Stimulated activated CD8-positive, alpha-beta memory T cell treated with anti-CD3 and anti-CD28 coated beads, Interleukin-7, amount 100 ng/mL, for 48 hours (primary cell): ENCODE measurements around the gene SLC44A1.

Experiments
- DNase-seq, 2 donors: peaks; one replicate each; pipeline ENCODE4 v3.0.0-alpha.2; 2020; ENCODE audit warnings: low read depth in 1 of 2; ENCODE audit errors: extremely low read depth in 1 of 2

Gene SLC44A1

DNA sequence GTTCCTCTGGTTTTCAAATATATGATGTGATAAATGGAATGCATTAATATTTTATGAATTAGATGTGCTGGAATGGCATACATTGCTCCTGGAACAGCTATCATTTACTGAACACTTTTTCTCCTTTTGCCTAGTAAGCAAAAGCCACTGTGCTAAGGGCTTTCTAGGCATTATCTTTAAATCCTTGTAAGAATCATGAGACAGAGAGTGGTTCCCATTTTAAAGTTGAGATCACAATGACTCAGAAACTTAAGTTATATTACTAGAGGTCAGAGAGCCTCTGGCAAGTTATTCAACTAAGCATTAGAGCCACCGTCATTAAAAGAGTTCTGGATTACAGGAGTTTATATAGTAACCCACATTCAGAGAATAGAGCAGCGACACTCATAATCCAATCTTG lies 176.7 kb downstream of the SLC44A1 start:
- no peak for DNase-seq

GRCh38 chr9:105421864-105422263 lies 177.4 kb downstream of the SLC44A1 start:
- no peak for DNase-seq

DNA sequence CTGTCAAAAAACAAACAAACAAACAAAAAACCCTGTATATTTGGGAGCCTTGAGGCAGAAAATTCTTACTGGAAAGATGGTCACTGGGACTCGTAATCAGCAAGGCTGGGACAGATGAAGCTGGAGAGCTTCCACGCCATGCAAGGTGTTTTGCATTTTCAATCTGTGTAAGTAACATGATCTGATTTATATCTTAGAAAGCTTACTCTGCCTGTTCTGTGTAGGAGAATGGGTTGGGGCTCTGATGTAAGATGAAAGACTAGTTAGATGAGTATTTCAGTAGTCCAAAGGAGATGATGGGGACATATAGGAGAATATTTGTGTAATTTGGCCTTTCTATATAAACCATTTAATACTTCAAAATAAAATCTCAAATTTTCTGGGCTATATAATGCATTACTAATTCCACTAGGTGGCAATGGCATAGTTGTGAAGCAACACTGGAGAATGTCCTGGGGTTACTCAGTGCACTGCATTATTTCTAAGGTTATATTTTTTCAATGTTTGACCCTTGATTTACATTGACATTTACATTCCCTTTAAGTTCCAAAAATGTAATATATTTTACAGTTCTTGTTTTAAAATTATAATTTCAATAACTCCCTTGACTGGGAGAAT lies 181.5 kb downstream of the SLC44A1 start:
- DNase-seq: no peak

DNA sequence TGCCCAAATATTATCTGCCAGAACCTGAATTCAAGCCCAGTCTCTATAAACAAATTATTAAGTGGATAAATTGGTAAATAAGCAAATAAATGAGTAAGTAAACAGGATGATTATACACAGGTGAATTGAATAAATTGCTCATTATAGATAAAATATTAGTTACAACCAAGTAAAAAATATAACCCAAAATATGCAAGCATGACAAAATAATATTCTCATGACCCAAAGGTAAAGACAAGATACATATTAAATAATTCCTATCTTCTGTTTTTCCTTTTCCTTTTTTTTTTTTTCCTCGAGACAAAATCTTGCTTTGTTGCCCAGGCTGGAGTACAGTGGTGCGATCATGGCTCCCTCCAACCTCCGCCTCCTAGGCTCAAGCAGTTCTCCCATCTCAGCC lies 182.2 kb downstream of the SLC44A1 start:
- no peak for DNase-seq

DNA sequence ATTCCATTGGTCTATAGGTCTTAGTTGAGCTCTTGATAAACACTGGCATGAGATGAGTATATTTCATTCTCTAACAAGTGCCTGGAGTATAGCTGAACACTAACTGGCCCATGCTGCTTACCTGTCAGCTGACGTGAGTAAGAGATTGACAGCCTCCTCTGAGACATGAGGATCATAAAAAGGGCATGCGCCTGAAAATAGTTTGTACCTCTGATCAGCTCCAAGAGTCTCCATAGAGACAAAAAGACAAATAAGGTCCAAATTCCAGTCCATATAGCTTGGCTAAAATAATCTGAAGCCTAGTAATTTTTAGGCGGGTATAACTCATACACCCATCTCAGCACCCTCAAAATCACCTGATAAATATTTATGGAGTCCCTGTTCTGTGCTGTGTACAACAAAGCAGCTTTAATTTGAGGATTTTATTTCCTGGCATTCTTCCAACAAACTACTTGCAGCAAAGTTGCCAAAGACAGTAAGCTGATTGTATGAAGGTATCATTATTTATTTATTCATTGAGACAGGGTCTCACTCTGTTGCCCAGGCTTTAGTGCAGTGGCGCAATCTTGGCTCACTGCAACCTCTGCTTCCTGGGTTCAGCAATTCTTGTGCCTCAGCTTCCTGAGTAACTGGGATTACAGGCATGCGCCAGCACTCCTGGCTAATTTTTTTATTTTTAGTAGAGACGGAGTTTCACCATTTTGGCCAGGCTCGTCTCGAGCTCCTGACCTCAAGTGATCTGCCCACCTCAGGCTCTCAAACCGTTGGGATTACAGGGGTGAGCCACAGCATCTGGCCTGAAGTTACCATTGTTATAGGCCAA lies 187.2 kb downstream of the SLC44A1 start:
- no peak for DNase-seq

- DNase-seq: no peak
Observed at GRCh38 chr9:105432247-105432842, 187.9 kb downstream of the SLC44A1 start.

GRCh38 chr9:105435453-105435852 lies 191.0 kb downstream of the SLC44A1 start:
- DNase-seq: no peak

- no peak for DNase-seq
Observed at GRCh38 chr9:105436783-105437182, 192.3 kb downstream of the SLC44A1 start.

DNA sequence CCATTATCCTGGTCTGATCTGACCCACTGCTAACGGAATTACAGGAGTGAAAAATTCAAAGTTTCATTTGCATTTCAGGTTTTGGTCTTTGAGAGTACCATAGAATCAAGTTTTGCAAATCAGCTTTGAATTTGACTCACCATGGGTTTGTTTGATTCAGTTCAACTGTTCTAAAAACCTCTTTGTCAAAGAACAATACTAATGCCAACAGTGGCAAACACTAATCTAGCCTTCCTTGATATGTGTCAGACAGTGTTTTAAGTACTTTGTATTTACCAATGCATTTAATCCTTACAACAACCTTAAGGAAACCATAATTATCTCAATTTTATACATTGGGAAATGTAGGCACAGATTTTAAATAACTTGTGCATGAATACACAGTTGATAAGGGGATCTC lies 193.3 kb downstream of the SLC44A1 start:
- DNase-seq: no peak

DNA sequence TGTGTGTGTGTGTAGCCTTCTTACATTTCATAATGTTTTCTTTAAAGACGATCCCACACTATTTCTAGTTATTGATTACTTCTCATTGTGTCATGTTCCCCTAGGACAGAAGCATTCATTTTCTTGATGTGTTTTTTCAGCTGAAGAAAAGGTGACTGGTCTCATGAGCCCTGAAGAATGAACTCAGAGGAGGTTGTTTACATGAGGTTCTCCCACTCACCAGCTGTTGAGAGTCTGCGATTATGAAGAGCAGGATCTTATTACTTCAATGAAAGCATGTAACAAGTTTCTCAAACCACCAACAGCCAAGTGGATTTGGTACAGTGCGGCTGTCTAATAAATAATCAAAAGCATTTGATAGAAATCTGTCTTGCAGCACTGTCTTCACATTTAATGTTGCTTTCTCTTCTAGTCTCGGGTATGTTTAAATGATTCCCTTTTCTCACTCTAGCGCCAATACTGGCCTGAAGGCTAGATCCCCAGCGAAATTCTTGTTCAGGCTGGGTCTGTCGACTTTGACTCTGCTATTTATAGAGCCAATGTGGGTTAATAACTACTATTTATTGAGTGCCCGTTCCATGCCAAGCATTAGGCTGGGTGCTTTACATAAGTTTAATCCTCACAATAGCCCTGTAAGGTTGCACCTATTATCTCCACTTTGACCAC lies 193.8 kb downstream of the SLC44A1 start:
- DNase-seq: no peak

DNA sequence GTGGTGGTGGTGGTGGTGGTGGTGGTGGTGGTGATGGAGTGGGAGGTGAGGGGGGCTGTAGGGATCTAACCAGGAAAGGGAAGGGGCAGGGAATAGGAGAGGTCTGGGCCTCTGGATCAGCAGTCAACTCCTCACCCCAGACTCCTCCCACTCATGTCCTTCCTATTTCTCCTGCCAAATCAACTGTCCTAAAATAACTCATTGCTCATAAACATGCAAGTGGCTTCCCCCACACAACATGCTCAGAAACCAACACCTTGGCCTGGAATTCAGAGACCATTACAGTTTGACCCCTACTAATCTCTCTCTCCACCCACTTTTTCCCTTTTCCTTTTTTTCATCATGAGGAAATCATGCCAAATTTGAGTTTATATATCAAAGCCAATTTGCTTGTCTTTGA lies 195.0 kb downstream of the SLC44A1 start:
- no peak for DNase-seq

GRCh38 chr9:105441616-105442160 lies 197.2 kb downstream of the SLC44A1 start:
- DNase-seq: no peak

GRCh38 chr9:105443121-105443520 lies 198.7 kb downstream of the SLC44A1 start:
- no peak for DNase-seq

GRCh38 chr9:105444130-105444529 lies 199.7 kb downstream of the SLC44A1 start:
- no peak for DNase-seq

- DNase-seq: no peak
Observed at GRCh38 chr9:105445203-105445881, 200.9 kb downstream of the SLC44A1 start.

DNA sequence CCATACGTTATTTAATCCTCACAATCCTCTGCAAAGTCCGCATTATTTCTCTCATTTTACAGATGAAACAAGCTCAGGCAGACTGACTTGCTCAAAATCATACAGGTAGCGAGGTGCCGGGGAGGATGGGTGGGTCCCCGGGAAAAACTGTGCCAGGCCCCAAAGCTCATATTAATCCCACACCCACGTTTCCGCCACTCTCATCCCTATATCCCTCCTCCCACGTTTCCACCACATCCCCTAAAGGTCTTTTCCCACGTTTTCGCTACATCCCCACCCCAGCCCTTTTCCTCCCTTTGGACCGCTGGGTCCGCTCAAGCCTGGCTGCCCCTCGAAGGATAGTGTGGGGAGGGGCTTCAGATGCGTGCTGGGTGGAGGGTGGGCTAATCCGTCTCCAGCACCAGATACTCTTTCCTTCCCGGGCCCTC lies 202.9 kb downstream of the SLC44A1 start:
- no peak for DNase-seq

DNA sequence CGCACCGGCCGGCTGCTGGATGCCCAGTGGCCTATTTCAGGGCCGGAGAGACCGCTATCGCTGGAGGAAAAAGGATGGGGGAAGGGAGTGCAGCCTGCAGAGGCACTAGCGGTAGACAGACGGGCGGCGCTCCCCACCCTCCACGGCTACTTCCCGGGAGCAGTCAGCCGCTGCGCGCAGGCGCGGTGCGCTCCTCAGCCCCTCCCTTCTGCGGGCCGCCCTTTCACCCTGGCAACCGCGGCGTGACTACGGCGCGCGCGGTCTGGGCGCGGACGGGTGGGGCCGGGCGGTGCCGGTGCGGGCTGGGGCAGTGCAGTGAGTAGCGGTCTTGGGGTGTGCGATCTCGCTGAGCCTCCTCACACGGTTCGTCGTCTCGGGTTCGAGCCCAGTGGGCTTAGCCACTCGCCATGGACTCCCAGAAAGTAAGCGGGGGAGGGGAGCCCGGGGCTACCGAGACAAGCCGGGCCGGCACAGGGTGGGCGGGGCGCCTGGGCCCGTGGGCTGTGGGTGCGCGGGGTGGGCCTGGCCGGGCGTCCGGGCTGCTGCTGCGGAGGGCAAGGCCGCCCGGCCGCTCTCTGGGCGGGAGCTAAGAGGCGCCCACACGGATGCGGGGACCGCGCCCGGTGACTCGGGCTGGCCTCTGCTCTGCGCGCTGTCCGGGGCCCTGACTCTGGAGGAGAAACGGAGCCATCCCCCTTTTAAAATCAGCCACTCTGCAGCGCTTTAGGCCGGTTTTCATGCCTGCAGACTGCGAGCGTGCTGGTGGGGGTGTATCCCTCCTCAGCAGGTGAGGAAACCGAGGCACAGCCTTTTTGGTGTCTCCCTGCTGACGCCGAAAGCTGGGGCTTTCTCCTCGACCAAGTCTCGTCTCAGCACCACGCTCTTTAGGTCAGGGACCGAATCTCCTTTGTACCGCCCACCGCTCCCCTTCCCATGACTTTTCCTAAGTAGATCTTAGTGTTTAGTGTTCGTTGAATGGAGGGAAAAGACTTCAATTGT lies 203.7 kb downstream of the SLC44A1 start, which contains the start of gene FSD1L:
Gene FSD1L, plus strand, starts transcription at position 221 of the 999 bp plus-strand sequence. Its CDS starts 187 bp downstream, at position 408.
- DNase-seq: peak; percentile 74 to 77

DNA sequence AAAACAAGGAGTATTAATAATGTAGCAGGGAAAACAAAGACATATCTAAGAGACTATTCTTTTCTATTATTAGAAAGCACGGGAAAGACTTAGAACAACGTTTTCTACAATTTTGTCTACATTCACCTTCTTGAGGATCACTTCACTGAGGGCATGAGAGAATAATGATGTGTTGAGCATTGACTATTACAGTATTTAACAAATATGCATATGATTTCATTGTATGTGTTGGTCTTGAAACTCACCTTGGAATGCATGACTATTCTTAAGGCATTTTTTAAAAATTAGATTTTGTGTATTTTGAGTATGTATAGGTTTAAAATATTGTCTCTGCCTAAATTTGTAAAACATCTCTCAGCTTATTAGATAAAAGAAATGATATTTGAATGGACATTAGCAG lies 204.6 kb downstream of the SLC44A1 start:
- DNase-seq: no peak

- DNase-seq: no peak
Observed at GRCh38 chr9:105452185-105452584, 207.7 kb downstream of the SLC44A1 start.
